Measurements from ENCODE around the gene OOSP3. TPM values are rescaled to one million over a fixed set of nuclear protein-coding genes. Genes with fewer than 3 reads are reported as not detected.

OOSP3 gene
- total RNA-seq, 1 experiment from 2014 or later = not detected

DNA sequence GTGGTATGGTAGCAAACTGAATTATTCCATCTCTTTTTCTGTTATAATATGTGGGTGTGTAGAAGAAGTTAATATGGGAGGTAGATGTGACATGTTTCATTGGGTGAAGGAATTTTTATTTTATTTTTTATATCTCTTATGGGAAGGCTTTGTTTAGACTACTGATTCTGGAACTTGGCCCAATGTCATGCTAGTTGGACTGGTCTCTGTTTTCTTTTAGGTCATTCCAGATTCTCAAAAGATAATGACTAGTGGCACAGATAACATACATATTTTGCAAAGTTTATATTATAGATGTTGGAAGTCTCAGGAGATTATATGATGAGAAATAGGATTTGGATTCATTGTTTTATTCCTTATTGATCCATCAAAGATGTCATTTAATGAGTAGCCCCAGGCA is 1.3 kb upstream of the OOSP3 start:
- no peaks in the 10 kb centered on the region for H3K4me1 ChIP-seq (ENCODE audit: control insufficient read depth in 1 of 2, insufficient read depth in 2 of 2, low read length in 2 of 2)
- H3K27me3 ChIP-seq (ENCODE audit: insufficient read depth, low read length) = no peaks in the 10 kb centered on the region
- ChIA-PET RAD21 (ENCODE audit: low non-redundant PET in 1 of 2, low total read pairs in 2 of 2, uncharacterized antibody in 2 of 2, unreplicated experiment in 2 of 2) (no interaction called here), CTCF (no interaction called here), POLR2A (no interaction called here)
- no peaks in the 10 kb centered on the region for H3K9me2 ChIP-seq (ENCODE audit: insufficient read depth)
- no peak overlapping the region for H2AFZ ChIP-seq (ENCODE audit: low read depth, low read length, poor library complexity, severe bottlenecking)
- ATAC-seq (no peak), DNase-seq (ENCODE audit: low read depth, low spot score) (no peak)
- no peaks in the 10 kb centered on the region for H3K79me2 ChIP-seq (ENCODE audit: insufficient read depth, low read length)
- H3K27ac ChIP-seq (ENCODE audit: low read depth, low read length) = no peak overlapping the region
- H3K4me3 ChIP-seq (replicated peaks in 1 of 2; ENCODE audit: low read depth in 1 of 2, low read length in 2 of 2) = no peak overlapping the region
- intact Hi-C loops (cut with micrococcal nuclease) = no loop called here
- no peaks in the 10 kb centered on the region for H4K20me1 ChIP-seq (ENCODE audit: insufficient read depth)
- H3K4me2 ChIP-seq (ENCODE audit: low read length) = no peak overlapping the region
- BruUV-seq (replicated peaks) = no TSS peak
- no peaks in the 10 kb centered on the region for H3K9me3 ChIP-seq (ENCODE audit: control insufficient read depth in 1 of 2, insufficient read depth in 1 of 2, low read depth in 1 of 2, low read length in 2 of 2)
- no peak for TF ChIP-seq EZH2 (IDR thresholded peaks at IDR 0.05)
- no peak for TF ChIP-seq RAD21 (IDR thresholded peaks at IDR 0.05; ENCODE audit: low read depth)
- TF ChIP-seq SRF (IDR thresholded peaks at IDR 0.05; ENCODE audit: low read depth) = no peak
- no peak for TF ChIP-seq YY1 (IDR thresholded peaks at IDR 0.05; ENCODE audit: extremely low read depth, insufficient replicate concordance, low read depth, low read length)
- no peak for TF ChIP-seq SIN3A (IDR thresholded peaks at IDR 0.05; ENCODE audit: low read depth)
- no peak for TF ChIP-seq CEBPB (IDR thresholded peaks at IDR 0.05; ENCODE audit: low read depth)
- no peak for TF ChIP-seq ZNF274 (IDR thresholded peaks at IDR 0.05; ENCODE audit: low read depth, low read length)
- TF ChIP-seq ZFX (IDR thresholded peaks at IDR 0.05) = no peak
- TF ChIP-seq SP1 (IDR thresholded peaks at IDR 0.05; ENCODE audit: low read depth) = no peak
- no peak for TF ChIP-seq ELF1 (IDR thresholded peaks at IDR 0.05; ENCODE audit: borderline replicate concordance, low read depth)
- H3K9ac ChIP-seq (ENCODE audit: low read length) = no peak overlapping the region
- no peaks in the 10 kb centered on the region for H3K36me3 ChIP-seq (ENCODE audit: control insufficient read depth in 1 of 2, insufficient read depth in 2 of 2, low read length in 2 of 2)

GRCh38 chr11:59877784-59878183 is 798 bp upstream of the OOSP3 start:
- Histone ChIP-seq H3K9me3 (ENCODE audit: control insufficient read depth in 1 of 2, insufficient read depth in 1 of 2, low read depth in 1 of 2, low read length in 2 of 2) (no peaks in the 10 kb centered on the region), H3K27me3 (ENCODE audit: insufficient read depth, low read length) (no peaks in the 10 kb centered on the region), H3K36me3 (ENCODE audit: control insufficient read depth in 1 of 2, insufficient read depth in 2 of 2, low read length in 2 of 2) (no peaks in the 10 kb centered on the region), H3K27ac (ENCODE audit: low read depth, low read length) (no peak overlapping the region), H3K4me2 (ENCODE audit: low read length) (no peak overlapping the region), H2AFZ (ENCODE audit: low read depth, low read length, poor library complexity, severe bottlenecking) (no peak overlapping the region), H3K9me2 (ENCODE audit: insufficient read depth) (no peaks in the 10 kb centered on the region), H4K20me1 (ENCODE audit: insufficient read depth) (no peaks in the 10 kb centered on the region), H3K79me2 (ENCODE audit: insufficient read depth, low read length) (no peaks in the 10 kb centered on the region), H3K9ac (ENCODE audit: low read length) (no peak overlapping the region), H3K4me1 (ENCODE audit: control insufficient read depth in 1 of 2, insufficient read depth in 2 of 2, low read length in 2 of 2) (no peaks in the 10 kb centered on the region), H3K4me3 (replicated peaks in 1 of 2; ENCODE audit: low read depth in 1 of 2, low read length in 2 of 2) (no peak overlapping the region)
- intact Hi-C loops (cut with micrococcal nuclease) = no loop called here
- ATAC-seq = no peak
- ChIA-PET RAD21 (ENCODE audit: low non-redundant PET in 1 of 2, low total read pairs in 2 of 2, uncharacterized antibody in 2 of 2, unreplicated experiment in 2 of 2) (no interaction called here), CTCF (no interaction called here), POLR2A (no interaction called here)
- TF ChIP-seq POLR2AphosphoS5 (IDR thresholded peaks at IDR 0.05; ENCODE audit: low read depth, low read length) = no peak
- no peak for TF ChIP-seq EZH2phosphoT487 (IDR thresholded peaks at IDR 0.05; ENCODE audit: borderline replicate concordance)
- TF ChIP-seq, protein P1, sequence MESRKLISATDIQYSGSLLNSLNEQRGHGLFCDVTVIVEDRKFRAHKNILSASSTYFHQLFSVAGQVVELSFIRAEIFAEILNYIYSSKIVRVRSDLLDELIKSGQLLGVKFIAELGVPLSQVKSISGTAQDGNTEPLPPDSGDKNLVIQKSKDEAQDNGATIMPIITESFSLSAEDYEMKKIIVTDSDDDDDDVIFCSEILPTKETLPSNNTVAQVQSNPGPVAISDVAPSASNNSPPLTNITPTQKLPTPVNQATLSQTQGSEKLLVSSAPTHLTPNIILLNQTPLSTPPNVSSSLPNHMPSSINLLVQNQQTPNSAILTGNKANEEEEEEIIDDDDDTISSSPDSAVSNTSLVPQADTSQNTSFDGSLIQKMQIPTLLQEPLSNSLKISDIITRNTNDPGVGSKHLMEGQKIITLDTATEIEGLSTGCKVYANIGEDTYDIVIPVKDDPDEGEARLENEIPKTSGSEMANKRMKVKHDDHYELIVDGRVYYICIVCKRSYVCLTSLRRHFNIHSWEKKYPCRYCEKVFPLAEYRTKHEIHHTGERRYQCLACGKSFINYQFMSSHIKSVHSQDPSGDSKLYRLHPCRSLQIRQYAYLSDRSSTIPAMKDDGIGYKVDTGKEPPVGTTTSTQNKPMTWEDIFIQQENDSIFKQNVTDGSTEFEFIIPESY (IDR thresholded peaks at IDR 0.05; ENCODE audit: extremely low read depth, insufficient replicate concordance, low read length) = no peak
- TF ChIP-seq, protein P2, sequence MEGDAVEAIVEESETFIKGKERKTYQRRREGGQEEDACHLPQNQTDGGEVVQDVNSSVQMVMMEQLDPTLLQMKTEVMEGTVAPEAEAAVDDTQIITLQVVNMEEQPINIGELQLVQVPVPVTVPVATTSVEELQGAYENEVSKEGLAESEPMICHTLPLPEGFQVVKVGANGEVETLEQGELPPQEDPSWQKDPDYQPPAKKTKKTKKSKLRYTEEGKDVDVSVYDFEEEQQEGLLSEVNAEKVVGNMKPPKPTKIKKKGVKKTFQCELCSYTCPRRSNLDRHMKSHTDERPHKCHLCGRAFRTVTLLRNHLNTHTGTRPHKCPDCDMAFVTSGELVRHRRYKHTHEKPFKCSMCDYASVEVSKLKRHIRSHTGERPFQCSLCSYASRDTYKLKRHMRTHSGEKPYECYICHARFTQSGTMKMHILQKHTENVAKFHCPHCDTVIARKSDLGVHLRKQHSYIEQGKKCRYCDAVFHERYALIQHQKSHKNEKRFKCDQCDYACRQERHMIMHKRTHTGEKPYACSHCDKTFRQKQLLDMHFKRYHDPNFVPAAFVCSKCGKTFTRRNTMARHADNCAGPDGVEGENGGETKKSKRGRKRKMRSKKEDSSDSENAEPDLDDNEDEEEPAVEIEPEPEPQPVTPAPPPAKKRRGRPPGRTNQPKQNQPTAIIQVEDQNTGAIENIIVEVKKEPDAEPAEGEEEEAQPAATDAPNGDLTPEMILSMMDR (IDR thresholded peaks at IDR 0.05 in 2 of 3, conservative IDR thresholded peaks at IDR 0.05 in 1 of 3; ENCODE audit: borderline replicate concordance in 1 of 3, insufficient read depth in 1 of 3, low read depth in 2 of 3, low read length in 2 of 3) = no peak
- TF ChIP-seq FOSL1 (IDR thresholded peaks at IDR 0.05; ENCODE audit: low read depth) = no peak
- no peak for TF ChIP-seq EZH2 (IDR thresholded peaks at IDR 0.05)
- TF ChIP-seq CEBPB (IDR thresholded peaks at IDR 0.05; ENCODE audit: low read depth) = no peak
- TF ChIP-seq POLR2A (IDR thresholded peaks at IDR 0.05; ENCODE audit: borderline replicate concordance, extremely low read depth, insufficient read depth, insufficient read length) = no peak
- no peak for TF ChIP-seq SP1 (IDR thresholded peaks at IDR 0.05; ENCODE audit: low read depth)
- no peak for TF ChIP-seq TCF7L2 (IDR thresholded peaks at IDR 0.05; ENCODE audit: borderline replicate concordance, extremely low read depth, insufficient read depth, insufficient read length)
- no peak for TF ChIP-seq JUND (IDR thresholded peaks at IDR 0.05)
- TF ChIP-seq RAD21 (IDR thresholded peaks at IDR 0.05; ENCODE audit: low read depth) = no peak
- no peak for TF ChIP-seq SIN3A (IDR thresholded peaks at IDR 0.05; ENCODE audit: low read depth)
- no peak for TF ChIP-seq CBX3 (IDR thresholded peaks at IDR 0.05; ENCODE audit: low read depth)
- TF ChIP-seq ZFX (IDR thresholded peaks at IDR 0.05) = no peak
- TF ChIP-seq ELF1 (IDR thresholded peaks at IDR 0.05; ENCODE audit: borderline replicate concordance, low read depth) = no peak
- BruUV-seq (replicated peaks) = no TSS peak
- no peak for DNase-seq (ENCODE audit: low read depth, low spot score)
